ENCODE results near the gene KAT2B.

GRCh38 chr3:20154078-20154477 lies 113.8 kb downstream of the KAT2B start:
- TF ChIP-seq CTCF (IDR thresholded peaks at IDR 0.05) (no peak), POLR2A (IDR thresholded peaks at IDR 0.05) (no peak), POLR2AphosphoS5 (IDR thresholded peaks at IDR 0.05) (no peak)

Data from gastroesophageal sphincter (tissue), 3 donors.